ENCODE data around the gene ABR.

Gene ABR

DNA sequence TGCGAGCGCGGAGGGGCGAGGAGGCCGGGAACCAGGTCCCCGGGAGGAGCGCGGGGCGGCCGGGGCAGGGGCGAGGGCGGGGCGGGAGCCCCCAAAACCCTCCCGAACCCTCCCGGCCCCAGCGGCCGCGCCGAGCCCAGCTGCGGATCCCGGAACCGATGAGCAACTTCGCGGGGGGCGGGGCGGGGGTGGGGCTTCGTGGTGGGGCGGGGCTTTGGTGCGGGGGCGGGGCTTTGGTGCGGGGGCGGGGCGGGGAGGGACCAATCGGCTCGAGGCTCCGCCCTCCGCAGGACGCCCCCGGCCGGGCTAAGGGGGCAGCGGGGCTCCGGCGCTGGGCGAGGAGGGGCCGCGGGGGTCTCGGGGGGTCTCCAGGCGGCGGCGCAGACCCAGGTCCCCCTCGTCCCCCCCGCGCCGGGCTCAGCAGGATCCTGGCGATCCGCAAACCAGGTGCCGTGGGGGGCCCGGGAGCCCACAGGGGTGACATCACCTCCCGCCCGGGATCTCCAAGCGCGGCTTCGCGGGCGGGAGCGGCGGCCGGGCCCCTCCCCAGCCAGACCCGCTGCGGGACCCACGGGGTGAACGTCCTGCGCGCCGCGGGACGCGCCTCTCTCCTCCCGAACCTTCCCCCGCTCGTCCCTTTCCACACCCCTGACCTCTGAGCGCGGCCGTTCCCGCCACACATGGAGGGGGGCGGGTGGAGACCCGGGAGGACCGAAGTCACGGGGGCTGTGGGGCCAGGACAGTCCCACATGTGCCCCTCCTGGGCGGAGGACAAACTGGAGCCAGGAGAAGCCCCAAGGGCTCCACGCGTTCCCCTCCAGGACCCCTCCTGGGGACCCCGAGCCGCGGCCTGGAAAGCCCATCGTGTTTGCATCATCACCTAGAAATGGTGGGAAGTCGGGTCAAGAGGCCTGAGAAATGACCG lies at the start of gene ABR:
Gene ABR (minus strand): TSS at position 164 of the 925 bp plus-strand sequence. CDS start 254 bp downstream, outside the sequence.
- Histone ChIP-seq H3K9ac (no peak within 1 kb of the TSS), H3K4me2 (ENCODE audit: low read length) (peak within 1 kb of the TSS; percentile 83), H3K27me3 (ENCODE audit: control insufficient read depth, insufficient read depth, low read length) (no peaks in the 10 kb centered on the region), H3K36me3 (ENCODE audit: control insufficient read depth, insufficient read depth, low read length) (no peaks in the 10 kb centered on the region), H3K4me3 (ENCODE audit: low read depth, low read length) (peak within 1 kb of the TSS; percentile 70), H3K27ac (no peak within 1 kb of the TSS), H3K79me2 (no peaks in the 10 kb centered on the region), H3K9me3 (ENCODE audit: control insufficient read depth, low read length) (no peaks in the 10 kb centered on the region), H2AFZ (peak within 1 kb of the TSS; percentile 82), H3K4me1 (peaks cover 4% of the 10 kb centered on the region)
- TF ChIP-seq, protein P1, sequence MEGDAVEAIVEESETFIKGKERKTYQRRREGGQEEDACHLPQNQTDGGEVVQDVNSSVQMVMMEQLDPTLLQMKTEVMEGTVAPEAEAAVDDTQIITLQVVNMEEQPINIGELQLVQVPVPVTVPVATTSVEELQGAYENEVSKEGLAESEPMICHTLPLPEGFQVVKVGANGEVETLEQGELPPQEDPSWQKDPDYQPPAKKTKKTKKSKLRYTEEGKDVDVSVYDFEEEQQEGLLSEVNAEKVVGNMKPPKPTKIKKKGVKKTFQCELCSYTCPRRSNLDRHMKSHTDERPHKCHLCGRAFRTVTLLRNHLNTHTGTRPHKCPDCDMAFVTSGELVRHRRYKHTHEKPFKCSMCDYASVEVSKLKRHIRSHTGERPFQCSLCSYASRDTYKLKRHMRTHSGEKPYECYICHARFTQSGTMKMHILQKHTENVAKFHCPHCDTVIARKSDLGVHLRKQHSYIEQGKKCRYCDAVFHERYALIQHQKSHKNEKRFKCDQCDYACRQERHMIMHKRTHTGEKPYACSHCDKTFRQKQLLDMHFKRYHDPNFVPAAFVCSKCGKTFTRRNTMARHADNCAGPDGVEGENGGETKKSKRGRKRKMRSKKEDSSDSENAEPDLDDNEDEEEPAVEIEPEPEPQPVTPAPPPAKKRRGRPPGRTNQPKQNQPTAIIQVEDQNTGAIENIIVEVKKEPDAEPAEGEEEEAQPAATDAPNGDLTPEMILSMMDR (IDR thresholded peaks at IDR 0.05), result no peak

- TF ChIP-seq, protein P1 (IDR thresholded peaks at IDR 0.05), result no peak
- H3K79me2 ChIP-seq, result no peaks in the 10 kb centered on the region
- peak overlapping the region; percentile 72 for H3K4me3 ChIP-seq (ENCODE audit: low read depth, low read length)
- H3K4me2 ChIP-seq (ENCODE audit: low read length), result peak overlapping the region; percentile 89
- H3K27ac ChIP-seq, result no peak overlapping the region
- no peaks in the 10 kb centered on the region for H3K36me3 ChIP-seq (ENCODE audit: control insufficient read depth, insufficient read depth, low read length)
- no peaks in the 10 kb centered on the region for H3K9me3 ChIP-seq (ENCODE audit: control insufficient read depth, low read length)
- H3K9ac ChIP-seq, result no peak overlapping the region
- peak overlapping the region; percentile 50 for H2AFZ ChIP-seq
- peaks cover 6% of the 10 kb centered on the region for H3K4me1 ChIP-seq
- H3K27me3 ChIP-seq (ENCODE audit: control insufficient read depth, insufficient read depth, low read length), result no peaks in the 10 kb centered on the region
These were observed 49.6 kb upstream of the ABR start for GRCh38 chr17:1229349-1229899.

DNA sequence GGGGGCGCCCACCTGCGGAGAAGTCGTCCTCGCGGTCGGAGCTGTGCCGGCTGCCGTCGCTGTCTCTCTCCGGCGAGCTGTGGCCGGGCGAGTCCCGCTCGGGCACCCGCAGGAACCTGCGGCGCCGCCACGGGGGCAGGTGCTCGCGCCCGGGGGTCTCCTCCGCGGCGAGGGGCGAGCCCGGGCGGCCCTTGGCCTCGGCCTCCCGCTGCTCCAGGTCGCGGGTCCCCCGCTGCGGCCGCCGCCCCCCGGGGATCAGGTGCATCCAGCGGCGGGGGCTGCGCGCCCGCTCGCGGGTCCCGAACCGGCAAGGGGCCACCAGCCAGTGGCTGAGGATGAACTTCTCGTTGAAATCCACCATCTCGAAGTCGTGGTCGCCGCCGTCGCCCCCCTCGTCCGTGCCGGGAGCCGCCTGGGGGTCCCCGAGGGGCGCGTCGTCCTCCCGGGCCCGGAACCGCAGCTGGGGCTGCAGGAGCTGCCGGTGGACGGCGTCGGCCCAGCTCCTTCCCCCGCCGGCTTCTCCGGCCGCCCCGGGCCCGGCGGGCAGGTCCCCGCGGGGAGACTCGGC lies 49.1 kb upstream of the ABR start:
- Histone ChIP-seq H3K36me3 (ENCODE audit: control insufficient read depth, insufficient read depth, low read length) (no peaks in the 10 kb centered on the region), H3K4me3 (ENCODE audit: low read depth, low read length) (peak overlapping the region; percentile 72), H3K27me3 (ENCODE audit: control insufficient read depth, insufficient read depth, low read length) (no peaks in the 10 kb centered on the region), H3K9ac (no peak overlapping the region), H2AFZ (no peak overlapping the region), H3K4me2 (ENCODE audit: low read length) (peak overlapping the region; percentile 73), H3K79me2 (no peaks in the 10 kb centered on the region), H3K4me1 (peaks cover 6% of the 10 kb centered on the region), H3K27ac (no peak overlapping the region), H3K9me3 (ENCODE audit: control insufficient read depth, low read length) (no peaks in the 10 kb centered on the region)
- TF ChIP-seq, protein P1 (IDR thresholded peaks at IDR 0.05), result no peak

GRCh38 chr17:1227917-1228780 lies 48.4 kb upstream of the ABR start:
- no peaks in the 10 kb centered on the region for H3K9me3 ChIP-seq (ENCODE audit: control insufficient read depth, low read length)
- H3K9ac ChIP-seq, result no peak overlapping the region
- H3K4me2 ChIP-seq (ENCODE audit: low read length), result peak overlapping the region; percentile 73
- peak overlapping the region; percentile 15 for H2AFZ ChIP-seq
- H3K79me2 ChIP-seq, result no peaks in the 10 kb centered on the region
- no peaks in the 10 kb centered on the region for H3K36me3 ChIP-seq (ENCODE audit: control insufficient read depth, insufficient read depth, low read length)
- H3K27ac ChIP-seq, result no peak overlapping the region
- peaks cover 6% of the 10 kb centered on the region for H3K4me1 ChIP-seq
- H3K27me3 ChIP-seq (ENCODE audit: control insufficient read depth, insufficient read depth, low read length), result no peaks in the 10 kb centered on the region
- TF ChIP-seq, protein P1 (IDR thresholded peaks at IDR 0.05), result no peak
- peak overlapping the region; percentile 47 for H3K4me3 ChIP-seq (ENCODE audit: low read depth, low read length)

All from parathyroid adenoma (tissue), 2 donors.